Fibroblast of peridontal ligament (primary cell): ENCODE measurements around the gene HMGCL.
A peak's percentile ranks its signal among the peaks of the same experiment; 100 is the strongest.
"Not testable (repeated sequence)": the region's sequence is repeated elsewhere in the genome, so short reads cannot be mapped to it uniquely, and the experiment has no call there.

Experiments
- DNase-seq: peaks from one replicate; pipeline ENCODE4 v3.0.0-alpha.2; 2010; ENCODE audit errors: extremely low read depth

The HMGCL gene

DNA sequence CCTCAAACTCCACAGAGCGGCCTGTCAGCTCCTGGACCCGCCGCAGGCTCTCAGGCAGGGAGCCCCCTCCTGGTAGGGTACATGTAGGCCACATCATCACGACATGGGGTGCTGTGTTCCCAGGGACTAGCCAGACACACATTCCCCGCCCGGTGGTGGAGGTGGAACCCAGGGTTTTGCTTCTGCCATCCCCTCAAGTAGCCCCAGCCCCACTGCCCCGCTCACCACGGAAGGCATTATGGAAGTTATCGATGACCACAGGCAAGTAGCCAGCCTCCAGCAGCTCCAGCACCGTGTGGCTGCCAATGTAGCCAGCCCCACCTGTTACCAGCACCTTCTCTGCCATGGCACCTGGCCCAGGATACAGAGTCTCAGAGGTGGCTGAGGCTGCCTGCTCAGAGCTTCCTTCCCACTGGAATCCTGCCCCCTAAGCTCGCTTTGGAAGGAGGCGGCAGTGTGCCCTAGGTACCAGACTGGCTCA is 26.5 kb downstream of the HMGCL start:
- DNase-seq: no peak

- no peak for DNase-seq
Measured at GRCh38 chr1:23797478-23798448, 27.5 kb downstream of the HMGCL start.

GRCh38 chr1:23796466-23797271 is 28.6 kb downstream of the HMGCL start:
- no peak for DNase-seq

- no peak for DNase-seq
Measured at GRCh38 chr1:23795676-23796465, 29.4 kb downstream of the HMGCL start.

GRCh38 chr1:23794732-23795182 is 30.5 kb downstream of the HMGCL start:
- DNase-seq: not testable (repeated sequence)

GRCh38 chr1:23793861-23794731 is 31.1 kb downstream of the HMGCL start:
- DNase-seq: no peak

DNA sequence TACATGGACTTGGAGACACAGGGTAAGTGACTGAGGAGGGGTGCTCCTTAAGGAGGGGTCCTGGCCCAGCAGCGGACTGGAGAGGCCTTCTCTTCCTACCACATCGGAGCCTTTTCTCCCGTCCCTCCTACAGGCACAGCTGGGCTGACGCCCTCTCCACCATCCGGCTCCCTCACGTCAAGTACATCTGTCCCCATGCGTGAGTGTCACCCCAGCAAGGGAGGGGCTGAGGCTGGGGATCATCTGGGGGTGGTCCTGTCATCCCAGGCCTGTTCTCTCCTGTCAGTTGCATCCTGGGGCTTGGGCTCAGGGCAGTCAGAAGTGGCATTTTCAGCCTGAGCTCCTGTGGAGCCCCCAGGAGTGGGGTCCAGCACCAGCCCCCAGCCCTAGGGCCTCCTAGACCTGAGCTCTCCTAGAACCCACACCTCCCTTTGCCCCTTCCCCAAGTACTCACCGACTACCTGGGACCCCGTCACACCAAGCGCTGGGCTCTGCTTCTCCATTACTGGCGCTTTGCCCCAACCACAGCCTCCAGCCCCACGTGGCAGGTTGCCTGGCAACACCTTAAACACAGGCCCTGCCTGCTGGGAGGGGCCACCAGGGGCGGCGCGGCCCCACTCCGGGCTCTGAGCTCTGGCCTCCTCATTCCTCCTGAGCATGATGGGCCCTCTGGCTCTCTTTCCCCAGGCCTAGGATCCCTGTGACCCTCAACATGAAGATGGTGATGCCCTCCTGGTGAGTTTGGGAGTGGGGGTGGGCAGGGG is 32.0 kb downstream of the HMGCL start:
- DNase-seq: no peak

DNA sequence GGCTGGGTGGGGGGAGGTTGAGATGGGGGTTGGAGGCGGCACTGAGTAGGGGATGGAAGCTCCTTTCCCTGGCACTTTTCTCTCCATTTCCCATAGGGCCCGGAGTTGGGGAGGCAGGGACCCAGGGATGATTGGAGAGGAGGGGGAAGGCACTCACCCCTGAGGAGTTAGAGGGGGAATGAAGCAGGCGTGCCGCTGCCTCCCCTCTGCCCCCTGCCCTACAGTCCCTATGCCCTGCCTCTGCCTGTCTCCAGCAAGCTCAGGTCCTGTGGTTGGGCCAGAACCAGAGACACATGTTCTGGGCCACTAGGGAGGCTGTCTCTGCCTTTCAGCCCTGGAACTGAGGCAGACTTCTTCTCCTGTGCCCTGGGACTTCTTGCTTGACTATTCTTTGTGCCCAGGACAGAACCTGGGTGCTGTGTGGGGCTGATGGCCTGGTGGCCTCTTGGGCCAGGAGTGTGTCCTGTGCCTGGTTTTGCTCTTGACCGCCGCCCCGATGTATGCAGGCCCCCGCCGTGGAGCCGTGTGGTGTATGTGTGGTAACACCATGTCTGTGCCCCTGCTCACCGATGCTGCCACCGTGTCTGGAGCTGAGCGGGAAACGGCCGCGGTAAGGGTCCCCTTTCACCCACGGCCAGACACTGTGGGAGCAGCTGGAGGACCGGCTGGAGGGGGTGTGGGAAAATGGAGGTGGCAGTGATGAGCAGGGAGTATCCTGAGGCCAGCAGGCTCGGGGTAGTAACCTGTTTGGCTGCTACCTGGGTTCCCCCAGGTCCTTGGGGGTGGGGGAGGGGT is 32.9 kb downstream of the HMGCL start:
- no peak for DNase-seq

- DNase-seq: no peak
Measured at GRCh38 chr1:23791516-23792047, 33.6 kb downstream of the HMGCL start.

DNA sequence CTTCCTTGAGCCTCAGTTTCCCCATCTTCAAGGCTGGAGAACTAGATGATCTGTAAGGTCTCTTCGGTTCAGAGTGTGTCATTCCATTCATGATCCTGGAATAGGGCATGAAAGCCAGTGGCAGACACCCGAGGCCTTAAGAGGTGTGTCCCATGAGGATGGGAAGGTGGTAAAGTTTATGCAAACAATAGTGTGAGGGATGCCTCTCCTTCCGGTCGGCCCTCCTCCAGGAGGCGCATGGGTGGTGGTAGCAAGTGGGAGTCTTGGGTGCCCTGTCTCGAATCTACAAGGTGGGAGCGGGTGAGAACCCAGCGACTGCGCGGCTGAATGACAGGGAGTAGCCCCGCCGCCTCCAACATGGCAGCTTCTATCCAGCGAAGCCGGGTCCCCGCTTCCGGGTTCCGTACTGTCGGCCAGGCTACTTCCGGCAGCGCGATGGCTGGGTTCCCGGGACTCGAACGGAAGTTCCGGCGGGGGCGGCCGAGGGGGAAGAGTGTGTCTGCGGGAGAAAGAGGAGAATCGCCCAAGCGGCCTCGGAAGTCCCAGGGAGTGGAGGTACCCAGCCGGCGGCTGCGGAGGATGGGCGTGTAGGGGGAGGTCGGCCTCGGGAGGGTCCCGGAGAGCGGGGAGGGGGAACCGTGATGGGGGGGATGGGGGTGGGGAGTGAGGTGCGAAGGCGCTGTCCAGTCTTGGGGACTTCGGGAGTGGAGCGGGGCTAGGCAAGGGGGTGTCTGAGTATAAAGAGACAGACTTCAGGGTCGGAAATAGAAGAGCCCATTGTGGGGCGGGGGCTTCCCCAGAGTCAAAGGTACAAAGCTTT is 34.3 kb downstream of the HMGCL start, which contains the start of gene LYPLA2:
TSS of gene LYPLA2 (plus strand) at position 450 of the 820 bp plus-strand sequence. CDS start 1,538 bp downstream, outside the sequence.
- peak; percentile 83 for DNase-seq

DNA sequence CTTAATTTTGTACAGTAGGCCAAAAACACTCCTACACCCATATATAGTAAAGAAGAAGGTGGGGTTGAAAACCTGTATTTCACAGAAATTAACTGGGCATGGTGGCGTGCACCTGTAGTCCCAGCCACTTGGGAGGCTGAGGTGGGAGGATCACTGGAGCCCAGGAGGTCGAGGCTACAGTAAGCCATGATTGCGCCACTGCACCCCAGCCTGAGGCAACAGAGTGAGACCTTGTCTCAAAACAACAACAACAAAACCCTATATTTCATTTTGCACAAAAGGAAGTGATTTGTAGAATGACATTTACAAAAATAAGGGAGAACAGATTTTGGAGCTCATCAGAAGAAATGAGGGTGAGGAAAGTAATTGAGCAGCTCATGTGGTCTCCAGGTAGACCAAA is 36.5 kb downstream of the HMGCL start:
- no peak for DNase-seq

- DNase-seq: no peak
Measured at GRCh38 chr1:23787701-23788100, 37.5 kb downstream of the HMGCL start.

DNA sequence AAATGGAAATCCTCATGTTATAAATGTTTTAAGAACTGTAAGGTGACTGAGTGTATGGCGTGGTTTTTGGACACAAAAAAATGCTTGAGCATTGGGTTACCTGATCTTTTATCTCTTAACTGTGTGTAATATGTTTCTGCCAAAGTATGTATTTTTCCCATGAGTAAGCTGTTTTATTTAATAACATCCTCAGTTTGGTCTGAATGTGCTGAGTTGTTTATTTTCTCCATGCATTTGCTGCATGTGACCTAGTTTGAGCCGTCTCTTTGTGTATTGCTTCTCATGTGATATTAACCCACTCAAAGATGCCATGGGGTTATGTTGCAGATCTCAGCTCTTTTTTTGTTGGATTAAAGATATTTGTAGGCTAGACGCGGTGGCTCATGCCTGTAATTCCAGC is 40.4 kb downstream of the HMGCL start:
- DNase-seq: no peak

- DNase-seq: not testable (repeated sequence)
Measured at GRCh38 chr1:23783141-23783540, 42.1 kb downstream of the HMGCL start.

DNA sequence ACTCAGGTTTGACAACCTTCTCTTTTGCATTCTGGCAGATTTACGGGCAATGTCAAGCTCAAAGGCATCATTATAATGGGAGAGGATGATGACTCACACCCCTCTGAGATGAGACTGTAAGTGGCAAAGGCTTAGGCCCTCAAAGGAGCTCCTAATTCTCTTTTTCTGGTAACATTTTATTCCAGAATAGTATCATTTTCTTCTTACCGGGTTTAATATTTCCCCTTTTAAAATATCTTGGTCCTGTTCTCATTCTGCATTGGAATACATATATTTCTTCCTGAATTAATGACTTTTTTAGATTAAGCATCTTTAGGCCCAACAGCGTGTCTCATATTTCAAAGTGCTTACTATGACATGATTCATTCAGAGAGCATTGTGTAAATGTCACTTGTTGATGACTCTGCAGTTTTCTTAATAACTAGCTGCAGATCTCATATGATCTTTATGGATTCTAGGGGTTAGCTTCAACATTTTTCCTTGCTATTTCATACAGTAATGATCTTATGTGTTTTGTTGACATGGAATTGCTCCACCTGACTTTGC is 45.3 kb downstream of the HMGCL start:
- DNase-seq: peak; percentile 64

- DNase-seq: peak; percentile 79
Measured at GRCh38 chr1:23777979-23778814, 47.0 kb downstream of the HMGCL start, which contains the start of gene PITHD1. Gene PITHD1 (plus strand): TSS chr1:23778418. CDS start chr1:23778516, 98 bp downstream.
